Erythroblast (primary cell): ENCODE data around the gene DSG4.
"Not testable (repeated sequence)": the region's sequence is repeated elsewhere in the genome, so short reads cannot be mapped to it uniquely, and the experiment has no call there.

ENCODE experiments used
- DNase-seq, 2 experiments: peaks; one replicate each; lab custom pipeline; 2025; lab: John Stamatoyannopoulos, UW
- GATA1 ChIP-seq: IDR thresholded peaks from 2 replicates; pipeline ENCODE4 v1.6.1; 2011; ENCODE audit warnings: low read depth, mild to moderate bottlenecking, control low read depth, low read length, moderate library complexity
- POLR2A ChIP-seq: IDR thresholded peaks from 2 replicates; pipeline ENCODE4 v1.6.1; 2011; ENCODE audit warnings: mild to moderate bottlenecking, low read length

The DSG4 gene, protein sequence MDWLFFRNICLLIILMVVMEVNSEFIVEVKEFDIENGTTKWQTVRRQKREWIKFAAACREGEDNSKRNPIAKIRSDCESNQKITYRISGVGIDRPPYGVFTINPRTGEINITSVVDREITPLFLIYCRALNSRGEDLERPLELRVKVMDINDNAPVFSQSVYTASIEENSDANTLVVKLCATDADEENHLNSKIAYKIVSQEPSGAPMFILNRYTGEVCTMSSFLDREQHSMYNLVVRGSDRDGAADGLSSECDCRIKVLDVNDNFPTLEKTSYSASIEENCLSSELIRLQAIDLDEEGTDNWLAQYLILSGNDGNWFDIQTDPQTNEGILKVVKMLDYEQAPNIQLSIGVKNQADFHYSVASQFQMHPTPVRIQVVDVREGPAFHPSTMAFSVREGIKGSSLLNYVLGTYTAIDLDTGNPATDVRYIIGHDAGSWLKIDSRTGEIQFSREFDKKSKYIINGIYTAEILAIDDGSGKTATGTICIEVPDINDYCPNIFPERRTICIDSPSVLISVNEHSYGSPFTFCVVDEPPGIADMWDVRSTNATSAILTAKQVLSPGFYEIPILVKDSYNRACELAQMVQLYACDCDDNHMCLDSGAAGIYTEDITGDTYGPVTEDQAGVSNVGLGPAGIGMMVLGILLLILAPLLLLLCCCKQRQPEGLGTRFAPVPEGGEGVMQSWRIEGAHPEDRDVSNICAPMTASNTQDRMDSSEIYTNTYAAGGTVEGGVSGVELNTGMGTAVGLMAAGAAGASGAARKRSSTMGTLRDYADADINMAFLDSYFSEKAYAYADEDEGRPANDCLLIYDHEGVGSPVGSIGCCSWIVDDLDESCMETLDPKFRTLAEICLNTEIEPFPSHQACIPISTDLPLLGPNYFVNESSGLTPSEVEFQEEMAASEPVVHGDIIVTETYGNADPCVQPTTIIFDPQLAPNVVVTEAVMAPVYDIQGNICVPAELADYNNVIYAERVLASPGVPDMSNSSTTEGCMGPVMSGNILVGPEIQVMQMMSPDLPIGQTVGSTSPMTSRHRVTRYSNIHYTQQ

DNA sequence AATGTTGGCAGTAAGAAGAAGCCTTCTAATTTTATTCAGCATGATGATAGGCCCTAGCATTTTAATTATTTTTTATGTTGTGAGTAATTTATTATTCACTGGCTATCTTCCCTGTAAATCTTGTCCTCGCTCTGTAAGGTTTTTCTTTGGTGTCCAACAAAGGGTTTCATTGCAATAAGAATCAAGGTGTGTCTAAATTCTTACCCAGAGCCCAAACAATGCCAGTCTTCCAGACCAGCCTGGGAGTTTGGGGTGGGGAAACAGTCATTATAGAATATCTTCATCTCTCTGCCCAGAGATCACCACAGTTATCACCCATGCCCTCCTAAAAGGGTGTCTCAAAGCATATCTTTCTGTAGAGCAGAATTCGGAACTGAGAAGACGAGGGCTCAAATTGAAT, at the start of gene DSG4:
TSS of gene DSG4 (plus strand) at position 301 of the 400 bp plus-strand sequence. CDS start 135 bp downstream, outside the sequence.
- TF ChIP-seq GATA1 (no peak), POLR2A (no peak)
- DNase-seq = no peak

DNA sequence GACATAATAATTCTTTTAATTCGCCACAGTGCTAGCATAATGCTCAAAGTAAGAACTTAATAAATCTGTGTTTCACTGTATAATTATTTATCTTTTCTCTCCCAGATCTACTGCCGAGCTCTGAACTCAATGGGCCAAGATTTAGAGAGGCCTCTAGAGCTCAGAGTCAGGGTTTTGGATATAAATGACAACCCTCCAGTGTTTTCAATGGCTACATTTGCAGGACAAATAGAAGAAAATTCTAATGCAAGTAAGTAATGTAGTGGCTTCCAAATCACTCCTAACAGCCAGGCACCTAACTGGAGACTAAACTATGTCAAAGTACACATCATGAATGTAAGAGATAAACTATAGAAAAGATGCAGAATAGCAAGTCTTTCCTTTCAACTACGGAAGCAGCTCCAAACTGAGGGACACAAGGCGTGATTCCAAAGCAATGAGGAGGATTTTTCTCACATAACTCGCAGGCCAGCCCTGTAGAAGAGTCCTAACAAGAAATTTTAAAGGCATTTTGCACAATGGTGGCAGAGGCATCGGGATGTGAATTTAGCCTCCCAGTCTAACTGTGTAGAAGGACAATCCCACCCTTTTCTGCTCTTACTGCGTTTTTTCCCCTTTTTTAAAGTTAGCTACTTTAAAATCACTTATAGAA, 46.7 kb upstream of the DSG4 start:
- DNase-seq = no peak
- TF ChIP-seq POLR2A = no peak

DNA sequence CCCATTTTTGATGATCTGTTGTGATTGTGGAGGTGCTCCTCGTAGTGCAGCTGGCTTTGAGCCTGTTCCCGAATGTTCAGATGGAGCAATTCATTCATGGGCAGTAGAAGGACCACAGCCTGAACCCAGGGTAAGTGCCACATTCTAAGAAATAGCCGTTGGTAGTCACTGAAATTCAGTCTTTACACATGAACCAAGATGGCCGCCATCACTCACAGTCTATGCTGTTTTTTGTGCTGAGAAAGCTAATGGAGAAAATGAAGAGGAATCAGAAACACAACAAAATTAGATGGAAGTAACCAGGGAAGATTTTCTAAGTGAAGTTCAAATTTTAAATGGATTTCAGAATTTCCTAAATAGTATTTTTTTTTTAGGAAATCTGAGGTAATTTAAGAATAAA, 33.1 kb upstream of the DSG4 start:
- TF ChIP-seq POLR2A (no peak), GATA1 (no peak)
- no peak for DNase-seq

DNA sequence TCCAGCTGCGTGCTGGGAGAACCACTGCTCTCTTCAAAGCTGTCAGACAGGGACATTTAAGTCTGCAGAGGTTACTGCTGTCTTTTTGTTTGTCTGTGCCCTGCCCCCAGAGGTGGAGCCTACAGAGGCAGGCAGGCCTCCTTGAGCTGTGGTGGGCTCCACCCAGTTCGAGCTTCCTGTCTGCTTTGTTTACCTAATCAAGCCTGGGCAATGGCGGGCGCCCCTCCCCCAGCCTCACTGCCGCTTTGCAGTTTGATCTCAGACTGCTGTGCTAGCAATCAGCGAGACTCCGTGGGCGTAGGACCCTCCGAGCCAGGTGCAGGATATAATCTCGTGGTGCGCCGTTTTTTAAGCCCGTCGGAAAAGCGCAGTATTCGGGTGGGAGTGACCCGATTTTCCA, 23.2 kb upstream of the DSG4 start:
- not testable (repeated sequence) for DNase-seq

DNA sequence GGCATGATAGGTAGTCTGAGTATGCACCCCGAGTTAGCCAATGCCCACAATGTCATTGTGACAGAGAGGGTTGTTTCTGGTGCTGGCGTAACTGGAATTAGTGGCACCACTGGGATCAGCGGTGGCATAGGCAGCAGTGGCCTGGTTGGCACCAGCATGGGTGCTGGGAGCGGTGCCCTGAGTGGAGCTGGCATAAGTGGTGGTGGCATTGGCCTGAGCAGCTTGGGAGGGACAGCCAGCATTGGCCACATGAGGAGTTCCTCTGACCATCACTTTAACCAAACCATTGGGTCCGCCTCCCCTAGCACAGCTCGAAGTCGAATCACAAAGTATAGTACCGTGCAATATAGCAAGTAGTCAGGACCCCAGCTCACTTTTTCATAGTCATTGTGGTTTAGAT, 21.6 kb upstream of the DSG4 start:
- TF ChIP-seq POLR2A (no peak), GATA1 (no peak)
- no peak for DNase-seq

DNA sequence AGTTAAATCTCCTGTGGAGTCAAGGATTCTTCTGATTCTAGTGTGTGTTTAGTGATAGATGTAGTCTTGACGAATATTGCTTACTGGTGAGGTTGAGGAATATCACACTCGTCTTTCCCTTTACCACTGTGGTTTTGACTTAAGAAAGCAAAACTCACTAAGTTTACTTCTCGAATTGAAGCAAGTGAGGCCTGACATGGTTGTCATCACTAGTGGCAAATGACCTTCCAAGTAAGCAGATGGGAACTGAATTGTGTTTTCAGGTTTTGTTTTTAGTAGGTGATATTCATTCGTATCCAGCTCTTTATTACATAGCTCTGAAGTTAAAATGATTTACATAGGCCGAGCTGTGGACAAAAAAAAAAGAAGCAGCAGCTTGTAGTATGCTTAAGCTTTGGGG, 20.6 kb upstream of the DSG4 start:
- DNase-seq = no peak
- TF ChIP-seq POLR2A = no peak
- no peak for TF ChIP-seq GATA1

DNA sequence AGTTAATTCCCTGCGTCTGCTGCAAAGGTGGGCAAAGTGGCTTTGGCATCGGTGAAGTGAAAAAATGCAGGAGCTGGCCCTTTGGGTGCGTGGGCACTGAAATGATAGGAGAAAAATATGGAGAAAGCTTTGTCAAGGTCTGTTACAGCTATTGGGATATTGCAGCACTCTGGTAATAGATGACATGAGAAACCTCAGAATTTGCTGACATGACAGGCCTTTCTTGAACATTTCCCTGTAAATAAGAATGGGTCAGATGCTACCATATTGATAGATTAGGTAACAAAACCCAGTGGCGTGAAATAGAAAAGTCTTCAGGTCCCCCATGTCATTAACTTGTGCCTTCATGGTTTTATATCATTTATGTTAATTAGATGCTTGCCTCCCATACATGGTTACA, 12.4 kb upstream of the DSG4 start:
- DNase-seq = no peak
- TF ChIP-seq GATA1 (no peak), POLR2A (no peak)

DNA sequence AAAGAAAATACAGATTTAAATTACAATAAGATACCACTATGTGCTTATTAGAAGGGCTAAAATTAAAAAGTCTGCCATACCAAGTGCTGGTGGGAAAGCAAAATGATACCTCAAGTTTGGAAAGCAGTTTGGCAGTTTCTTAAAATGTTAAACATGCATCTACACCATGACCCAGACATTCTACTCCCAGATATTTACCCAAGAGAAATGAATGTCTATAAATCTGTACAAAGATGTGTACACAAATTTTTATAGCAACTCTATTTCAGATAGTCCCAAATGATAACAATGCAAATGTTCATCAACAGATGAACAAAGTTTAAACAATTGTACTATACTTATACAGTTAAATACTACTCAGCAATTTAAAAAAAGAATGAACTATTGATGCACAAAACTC, 7.1 kb upstream of the DSG4 start:
- TF ChIP-seq GATA1 = no peak
- TF ChIP-seq POLR2A = no peak
- no peak for DNase-seq

DNA sequence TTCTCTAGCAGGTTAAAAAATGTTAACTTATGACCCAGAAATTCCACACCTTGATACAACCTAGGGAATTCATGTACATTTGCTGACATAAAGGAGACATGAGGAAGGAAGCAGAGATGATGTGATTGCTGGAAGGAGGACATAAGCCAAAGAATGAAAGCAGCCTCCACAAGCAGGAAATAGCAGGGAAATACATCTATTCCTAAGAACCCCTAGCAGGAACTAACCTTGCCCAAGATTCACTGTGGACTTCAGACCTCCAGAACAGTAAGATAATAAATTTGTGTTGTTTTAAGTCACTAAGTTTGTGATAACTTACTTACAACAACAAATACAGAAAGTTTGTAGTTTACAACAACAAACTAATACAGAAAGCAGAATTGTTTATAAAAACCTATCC, 4.6 kb upstream of the DSG4 start:
- no peak for DNase-seq

DNA sequence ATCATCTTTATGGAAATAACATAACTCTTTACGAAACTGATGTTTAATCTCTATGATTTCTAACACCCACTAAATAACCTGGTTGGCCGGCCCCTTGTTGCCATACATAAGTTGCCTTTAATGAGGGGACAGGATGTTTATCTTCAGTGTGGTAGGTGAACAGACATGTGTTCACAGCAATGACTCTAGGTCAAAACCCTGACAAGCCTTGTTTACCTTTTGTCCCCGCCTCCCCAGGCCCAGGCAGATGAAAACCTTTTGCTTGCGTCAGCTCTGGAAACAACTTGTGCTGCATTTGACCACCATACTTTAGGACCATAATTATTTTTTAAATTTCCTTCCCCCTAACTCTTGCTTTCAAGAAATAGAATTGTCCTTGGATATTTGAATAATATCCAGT, 2.9 kb upstream of the DSG4 start:
- DNase-seq = no peak
- TF ChIP-seq POLR2A (no peak), GATA1 (no peak)

More for the DNA sequence above, 4.6 kb upstream of the DSG4 start:
- TF ChIP-seq POLR2A (no peak), GATA1 (no peak)

DNA sequence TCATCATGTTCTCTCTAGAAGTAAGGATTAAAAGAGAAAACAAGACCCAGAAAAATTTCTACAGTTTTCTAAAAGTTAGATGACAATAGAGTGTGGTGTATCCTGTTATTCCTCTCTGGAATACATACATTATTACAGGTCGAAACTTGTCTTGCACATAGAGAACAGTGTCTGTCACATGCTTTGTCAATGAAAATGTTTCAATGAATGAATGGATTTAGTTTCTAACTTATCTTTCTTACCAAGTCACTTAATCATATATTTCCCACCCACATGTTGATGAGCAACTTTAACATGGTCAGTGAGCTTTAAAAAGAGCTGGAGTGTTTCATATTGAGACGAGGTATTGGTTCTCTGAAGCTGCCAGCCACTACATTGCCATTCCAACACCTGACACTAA, 4.3 kb downstream of the DSG4 start:
- DNase-seq = no peak
- TF ChIP-seq POLR2A = no peak
- TF ChIP-seq GATA1 = no peak

DNA sequence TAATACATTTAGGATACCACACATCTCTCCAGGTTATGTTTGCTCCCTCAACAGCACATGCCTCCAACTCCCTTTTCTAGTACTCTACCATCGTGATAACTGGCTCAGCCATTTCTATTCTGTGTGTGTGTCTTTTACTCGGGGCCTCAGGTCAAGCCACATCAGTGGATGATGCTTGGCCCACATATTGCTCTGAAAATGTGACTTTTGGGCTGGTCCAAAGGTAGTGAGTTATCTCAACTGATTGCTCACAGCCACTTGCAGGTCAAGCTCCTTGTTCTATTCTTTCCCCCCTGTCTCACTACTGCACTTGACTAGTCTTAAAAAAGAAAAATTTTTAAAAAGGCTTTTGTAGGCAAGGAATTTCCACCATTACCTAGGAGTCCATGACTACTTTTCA, 5.5 kb downstream of the DSG4 start:
- DNase-seq = no peak
- no peak for TF ChIP-seq GATA1
- no peak for TF ChIP-seq POLR2A

DNA sequence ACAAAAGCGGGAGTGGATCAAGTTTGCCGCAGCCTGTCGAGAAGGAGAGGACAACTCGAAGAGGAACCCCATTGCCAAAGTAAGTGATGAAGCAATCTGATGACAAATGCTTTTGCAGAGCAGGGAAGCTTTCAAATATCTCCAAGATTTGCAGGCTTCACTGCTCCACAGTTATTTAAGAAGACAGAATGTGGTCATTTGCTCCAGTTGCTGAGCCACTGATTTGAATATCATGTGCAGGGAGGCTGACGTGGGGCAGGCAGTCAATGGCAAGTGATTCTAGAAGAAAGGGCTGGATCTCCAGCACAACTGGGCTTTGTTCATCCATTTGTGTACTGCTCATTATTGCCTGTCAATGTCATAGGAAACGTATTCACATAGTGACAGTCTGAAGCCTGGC, 10.2 kb downstream of the DSG4 start:
- TF ChIP-seq POLR2A (no peak), GATA1 (no peak)

DNA sequence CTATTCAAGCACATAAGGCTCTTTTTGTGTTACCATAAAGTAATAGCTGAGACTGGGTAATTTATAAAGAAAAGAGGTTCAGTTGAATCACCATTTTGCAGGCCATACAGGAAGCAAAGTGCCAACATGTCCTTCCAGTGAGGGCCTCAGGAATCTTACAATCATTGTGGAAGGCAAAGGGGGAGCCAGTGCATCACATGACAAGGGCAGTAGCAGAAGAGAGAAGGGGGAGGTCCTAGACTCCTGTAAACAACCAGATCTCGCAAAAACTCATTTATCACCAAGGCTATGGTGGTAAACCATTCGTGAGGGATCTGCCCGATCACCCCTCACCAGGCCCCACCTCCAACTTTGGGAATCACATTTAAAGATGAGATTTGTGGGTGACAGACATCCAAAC, 16.7 kb downstream of the DSG4 start:
- no peak for DNase-seq

More for the DNA sequence above, 10.2 kb downstream of the DSG4 start:
- no peak for DNase-seq

More for the DNA sequence above, 16.7 kb downstream of the DSG4 start:
- TF ChIP-seq GATA1 (no peak), POLR2A (no peak)
